ENCODE data around the gene TTC27. TPM values are rescaled to one million over a fixed set of nuclear protein-coding genes. Genes with fewer than 3 reads are reported as not detected.

The TTC27 gene
- total RNA-seq, 2 donors from 2014 or later, result 5.9 to 6.0 TPM

Small RNA genes within 50 kb of the gene (microRNA-seq; reads per million reads assigned to microRNA genes)
- gene MIR4765 (ENCODE audit: borderline number of aligned reads in 2 of 2, borderline replicate concordance in 1 of 2), result 0 to 0.71 reads per million in 2 donors
